RCC 7860 (cell line): ENCODE results near the gene TNS1.

Experiments used
- DNase-seq: peaks from one replicate; pipeline ENCODE4 v3.0.0-alpha.2; 2015; ENCODE audit warnings: low spot score
- FAIRE-seq: peaks from 2 replicates; lab custom pipeline; 2012; peaks lifted over from hg19 to GRCh38; lab: Jason Lieb, UNC

Gene TNS1

DNA sequence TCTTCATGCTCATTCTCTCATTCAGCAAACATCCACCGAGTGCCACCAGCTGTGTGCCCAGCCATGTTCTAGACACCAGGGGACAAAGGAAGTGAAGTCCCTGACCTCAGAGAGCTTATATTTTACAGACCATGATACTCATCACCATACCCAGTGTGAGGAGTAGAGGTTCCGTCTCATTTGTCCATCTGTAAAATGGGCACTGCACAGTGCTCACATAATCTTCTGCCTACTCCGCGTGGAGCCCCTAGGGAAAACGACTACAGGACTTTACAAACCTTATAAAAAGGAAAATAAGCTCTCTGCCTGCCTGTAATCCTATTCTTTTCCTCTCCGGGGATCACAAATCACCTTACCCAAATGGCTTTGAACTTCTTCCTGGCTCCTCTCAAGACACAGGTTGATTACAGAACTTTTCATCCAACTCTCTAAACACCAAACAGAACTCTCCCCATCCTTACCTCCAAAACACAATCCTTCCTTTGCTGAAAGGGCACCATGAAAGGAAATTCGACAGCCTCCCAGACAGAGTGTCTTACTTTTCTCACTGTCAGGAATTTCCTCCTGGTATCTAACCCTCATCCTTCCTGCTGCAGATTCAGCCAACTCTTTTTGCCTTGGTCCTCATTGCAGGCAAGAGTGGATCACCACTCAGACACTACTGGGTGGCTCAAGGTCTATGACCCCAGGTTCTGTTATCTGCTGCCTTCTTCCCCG lies 99.5 kb downstream of the TNS1 start:
- FAIRE-seq (no peak), DNase-seq (no peak)

DNA sequence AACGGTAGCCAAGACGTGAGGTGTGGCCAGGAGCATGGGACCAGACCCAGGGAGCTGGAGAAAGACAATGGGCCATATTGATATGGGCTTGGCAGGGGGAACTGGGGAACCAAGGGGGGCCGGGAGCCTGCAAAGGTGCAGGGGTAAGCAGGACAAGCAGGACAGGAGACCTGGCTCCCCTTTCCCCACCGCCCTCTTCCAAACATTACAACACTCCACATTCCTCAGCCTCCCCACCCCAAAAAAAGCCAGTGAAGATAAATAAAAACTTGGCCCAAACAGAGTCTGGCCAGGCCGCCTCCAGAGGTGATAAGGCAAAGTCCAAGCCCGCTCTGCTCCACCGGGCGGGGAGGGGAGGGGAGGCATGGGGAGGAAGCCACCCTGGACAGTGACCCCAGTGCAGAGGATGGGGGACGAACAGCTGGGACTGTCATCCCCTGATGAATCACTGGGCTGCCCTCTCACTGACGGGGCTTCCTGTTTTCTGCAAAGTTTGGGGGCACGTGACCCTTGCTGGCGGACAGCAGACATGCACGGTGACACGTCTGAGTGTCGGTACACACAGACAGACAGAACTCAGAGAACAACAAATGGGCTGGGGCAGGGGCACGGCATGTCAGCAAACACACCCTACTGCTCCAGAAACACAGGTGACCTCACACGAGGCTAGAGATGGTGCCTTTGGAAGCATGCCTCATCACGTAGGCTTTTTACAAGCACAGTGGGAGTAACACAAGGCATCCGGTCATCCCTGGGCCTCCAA lies 100.2 kb downstream of the TNS1 start:
- FAIRE-seq (no peak), DNase-seq (peak; percentile 76)

DNA sequence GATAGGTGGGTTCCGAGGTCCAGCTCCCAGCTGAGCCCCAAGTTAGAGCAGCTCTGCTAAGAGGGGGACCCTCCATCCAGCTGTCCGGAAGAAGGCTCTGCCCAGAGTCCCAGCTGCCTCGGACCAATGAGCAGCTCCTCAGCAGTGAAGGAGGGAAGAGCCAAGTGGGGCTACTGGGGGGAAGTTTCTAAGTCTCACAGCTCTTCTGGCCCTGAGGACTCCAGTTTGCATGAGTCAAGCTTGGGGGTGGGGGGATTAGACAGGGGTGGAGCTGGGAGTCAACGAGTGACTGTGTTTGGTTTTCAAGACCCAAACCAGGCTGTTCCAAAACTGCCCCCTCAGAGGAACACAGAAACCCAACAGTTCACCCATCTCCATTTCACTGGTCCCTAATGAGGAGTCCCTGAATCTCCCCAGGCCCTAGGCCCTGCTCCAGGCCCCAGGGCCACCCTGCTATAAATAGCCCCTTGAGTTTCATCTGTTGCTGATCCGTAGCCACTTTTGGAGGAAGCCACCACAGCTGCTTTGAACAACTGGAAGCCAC lies 100.9 kb downstream of the TNS1 start:
- DNase-seq (no peak), FAIRE-seq (no peak)

DNA sequence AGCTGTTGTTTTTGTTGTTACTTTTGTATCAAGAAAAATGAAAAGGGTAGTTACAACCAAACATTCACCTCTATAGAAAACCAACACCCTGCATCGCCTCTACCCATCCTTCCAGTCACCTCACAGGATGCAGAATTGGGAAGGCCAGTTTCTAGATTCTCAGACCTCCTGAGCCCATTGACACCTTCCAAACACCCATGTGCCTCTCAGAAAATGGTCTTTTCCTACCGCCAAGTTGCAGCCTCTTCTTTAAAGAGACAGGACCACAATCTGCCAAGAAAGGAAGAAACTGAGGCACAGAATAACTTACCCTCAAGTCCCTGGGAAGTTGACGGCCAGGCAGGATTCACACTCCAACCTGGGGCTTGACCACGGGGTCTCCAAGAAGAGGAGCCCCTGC lies 101.4 kb downstream of the TNS1 start:
- FAIRE-seq: no peak
- DNase-seq: no peak

DNA sequence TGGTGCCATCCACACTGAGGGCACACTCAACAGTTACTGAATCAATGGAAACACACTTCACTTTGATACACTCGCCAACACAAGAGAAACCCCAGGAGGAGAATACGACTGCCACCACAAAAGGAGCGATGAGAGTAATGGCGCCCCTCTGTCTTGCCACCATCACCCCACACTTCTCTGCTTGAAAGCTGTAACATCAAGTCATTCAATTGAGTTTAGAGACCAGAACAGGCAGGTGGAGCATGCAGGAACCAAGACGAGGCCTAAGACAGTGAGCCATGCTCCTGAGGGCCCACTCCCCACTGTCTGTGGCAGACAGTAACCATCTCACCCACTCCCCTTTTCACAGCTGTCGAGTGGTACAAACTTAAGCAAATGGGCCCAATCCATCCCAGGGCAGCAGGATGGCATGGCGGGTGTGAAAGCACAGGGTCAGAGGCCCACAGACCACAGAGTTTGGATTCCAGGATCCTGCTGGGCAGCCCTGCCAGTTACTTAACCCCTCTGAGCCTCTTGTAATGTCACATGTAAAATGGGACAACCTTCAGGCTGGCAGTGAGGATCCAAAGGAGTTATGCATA lies 101.9 kb downstream of the TNS1 start:
- FAIRE-seq (no peak), DNase-seq (no peak)

DNA sequence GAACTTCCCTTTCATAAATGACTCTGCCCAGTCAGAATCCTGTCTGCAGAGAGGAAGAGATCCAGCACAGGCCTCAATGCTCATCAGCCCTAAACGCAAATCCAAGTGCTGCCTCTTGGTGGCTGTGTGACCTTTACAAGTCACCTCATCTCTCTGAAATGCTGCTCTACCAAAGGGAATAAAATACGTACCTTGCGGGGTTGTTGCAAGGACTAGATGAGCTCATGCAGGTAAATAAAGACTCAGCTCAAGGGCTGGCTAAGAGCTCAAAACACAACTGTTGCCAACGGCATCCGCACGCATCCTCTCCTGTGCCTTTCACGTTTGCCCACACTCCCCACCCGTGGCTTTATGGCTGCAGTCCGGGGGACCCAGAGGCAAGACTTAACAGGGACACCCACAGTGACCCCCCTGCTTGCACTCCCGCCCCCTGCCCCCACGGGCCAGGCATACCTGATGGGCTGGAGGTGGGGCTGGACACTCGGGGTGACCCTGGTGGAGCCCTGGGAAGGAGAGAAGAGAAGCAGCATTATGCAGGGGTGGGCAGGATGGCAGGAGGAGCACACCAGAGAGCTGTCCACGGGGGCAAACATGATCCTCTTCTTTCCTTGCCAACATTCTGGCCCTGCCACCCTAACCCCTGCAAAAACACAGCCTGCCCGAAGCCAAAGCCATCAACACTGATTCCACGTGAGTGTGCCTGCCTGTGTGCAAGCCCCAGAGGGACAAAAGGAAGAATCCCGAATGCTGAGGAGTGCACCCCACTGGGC lies 102.6 kb downstream of the TNS1 start:
- DNase-seq: peak; percentile 15
- no peak for FAIRE-seq

DNA sequence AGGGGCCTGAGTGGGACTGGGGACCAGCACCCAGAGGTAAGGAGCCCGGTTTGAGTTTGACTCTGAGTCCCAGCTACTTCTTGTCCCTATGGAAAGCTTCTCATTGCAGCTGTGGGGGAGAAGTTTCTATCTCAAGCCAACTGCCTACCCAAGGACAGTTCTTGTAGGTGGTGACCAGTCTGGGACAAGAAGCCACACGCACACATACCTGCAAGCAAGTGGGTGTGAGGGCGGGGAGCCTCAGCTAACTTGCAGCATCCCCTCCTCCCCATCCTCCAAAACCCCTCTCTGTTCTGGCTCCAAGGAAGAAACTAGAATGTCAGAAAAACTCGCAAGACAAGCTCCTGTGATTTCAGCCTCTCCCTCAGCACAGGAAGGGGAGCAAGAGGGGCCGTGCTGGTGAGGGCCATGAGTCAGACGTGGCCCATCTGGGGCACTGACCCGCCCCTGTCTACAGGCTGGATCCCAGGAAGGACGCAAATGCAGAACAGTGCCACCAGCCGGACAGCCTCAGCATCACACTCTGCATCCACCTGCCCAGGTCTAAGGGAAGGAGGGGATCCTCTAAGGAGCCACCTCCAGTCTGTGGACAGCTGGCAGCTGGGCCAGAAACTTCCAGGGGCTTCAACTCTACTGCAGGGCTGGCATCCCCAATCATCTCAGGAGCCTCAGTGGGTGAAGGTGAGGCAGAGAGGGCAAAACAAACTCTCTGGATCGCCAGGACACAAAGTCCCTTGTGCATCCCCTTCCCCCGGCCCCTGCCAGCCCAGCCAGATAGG lies 103.4 kb downstream of the TNS1 start:
- peak; percentile 77 for FAIRE-seq
- peak; percentile 72 for DNase-seq

DNA sequence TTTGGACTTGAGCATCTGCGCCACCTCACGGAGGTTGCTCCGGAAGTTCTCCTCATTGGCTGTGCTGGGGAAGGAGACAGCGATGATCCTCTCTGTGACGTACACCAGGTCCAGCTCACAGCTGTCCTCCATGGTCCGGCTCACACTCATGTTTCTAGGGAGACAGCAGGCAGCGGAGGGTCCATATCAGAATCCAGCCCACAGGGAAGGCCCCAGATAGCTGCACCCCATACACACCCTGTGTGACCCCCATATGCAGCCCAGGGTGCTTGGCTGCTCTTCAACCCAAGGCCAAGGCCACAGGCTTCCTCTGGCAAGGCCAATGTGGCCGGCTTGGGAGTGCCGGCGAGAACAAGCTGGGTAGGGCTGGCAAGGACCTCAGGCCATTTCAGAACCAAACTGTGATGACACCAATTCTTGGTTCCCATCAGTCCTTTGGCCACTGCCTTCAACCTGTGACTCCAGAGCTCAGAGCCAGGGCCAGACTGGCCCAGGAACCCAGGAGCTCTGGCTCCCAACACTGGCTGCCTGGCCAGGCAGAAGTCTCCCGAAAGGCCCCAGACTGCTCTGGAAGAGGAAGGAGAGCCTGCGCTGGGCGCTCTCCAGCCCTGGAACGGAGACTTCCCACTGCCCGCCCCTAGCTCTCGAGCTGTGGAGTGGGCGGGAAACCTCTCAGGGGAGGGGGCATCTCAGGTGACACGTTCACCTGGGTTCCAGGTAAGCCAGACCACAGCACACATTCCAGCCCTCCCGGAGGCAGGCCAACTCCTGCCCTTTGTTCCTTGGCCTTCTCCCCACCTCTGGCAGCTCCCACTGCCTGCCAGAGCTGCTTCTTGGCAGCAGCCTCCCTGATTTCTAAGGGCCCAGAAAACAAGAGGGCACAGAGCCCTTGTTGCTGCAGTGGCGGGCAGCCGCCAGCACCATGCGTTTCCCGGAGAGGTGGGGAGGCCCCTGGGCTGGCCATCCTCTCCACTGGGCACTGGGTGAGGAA lies 104.7 kb downstream of the TNS1 start:
- DNase-seq (no peak), FAIRE-seq (no peak)

DNA sequence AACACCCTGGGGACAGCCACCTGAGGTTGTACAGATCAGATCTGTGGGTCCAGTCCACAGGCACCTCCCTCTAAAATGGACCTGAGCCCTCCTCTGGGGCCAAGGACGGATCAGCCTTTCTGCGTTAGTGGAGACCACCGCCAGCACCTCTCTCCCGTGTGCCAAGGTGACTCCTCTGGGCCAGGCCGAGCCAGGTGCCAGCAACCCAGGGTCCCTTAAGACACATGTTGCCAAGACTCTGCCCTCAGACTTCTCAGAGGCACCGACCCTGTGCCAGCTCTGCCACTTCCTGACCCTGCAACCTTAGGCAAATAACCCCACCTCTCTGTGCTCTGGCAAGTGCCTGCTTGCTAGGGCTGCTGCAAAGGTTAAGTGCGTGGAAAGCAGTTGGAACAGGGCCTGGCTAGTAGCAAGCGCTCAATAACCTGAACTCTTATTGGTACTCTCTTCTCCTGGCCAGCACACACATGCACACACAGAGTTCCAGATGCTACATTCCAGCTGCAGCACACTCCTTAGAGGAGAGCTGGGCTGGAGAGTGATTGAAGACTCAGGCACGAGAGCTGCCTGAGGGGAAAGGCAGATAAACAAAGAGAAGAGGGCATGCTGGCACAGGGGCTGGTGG lies 105.6 kb downstream of the TNS1 start:
- FAIRE-seq (no peak), DNase-seq (no peak)

DNA sequence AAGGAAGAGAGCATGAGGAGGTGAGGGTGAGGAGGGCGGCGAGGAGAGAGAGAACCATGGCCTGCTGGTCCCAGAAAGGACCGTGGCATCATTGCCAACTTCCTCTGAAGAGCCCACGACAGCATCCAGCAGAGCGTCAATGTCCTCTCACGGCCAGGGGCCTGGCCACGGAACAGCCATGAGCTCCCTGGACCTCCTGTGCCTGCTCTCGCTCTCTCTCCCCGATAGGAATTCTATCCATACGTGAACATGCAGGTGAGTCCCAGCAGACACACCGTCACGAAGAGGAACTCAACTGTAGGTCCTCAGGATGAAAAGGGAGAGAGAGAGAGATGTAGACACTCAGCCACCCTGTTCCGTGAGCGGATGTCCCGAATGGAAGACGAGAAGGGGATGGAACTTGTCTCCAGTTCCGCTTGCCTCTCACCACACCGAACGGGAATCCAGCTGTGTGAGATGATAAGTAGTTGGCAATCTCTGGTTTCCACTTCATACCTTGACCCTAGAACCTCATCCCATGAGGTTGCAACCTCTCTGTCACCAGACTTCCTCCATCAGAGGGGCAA lies 107.6 kb downstream of the TNS1 start:
- DNase-seq: no peak
- FAIRE-seq: no peak

DNA sequence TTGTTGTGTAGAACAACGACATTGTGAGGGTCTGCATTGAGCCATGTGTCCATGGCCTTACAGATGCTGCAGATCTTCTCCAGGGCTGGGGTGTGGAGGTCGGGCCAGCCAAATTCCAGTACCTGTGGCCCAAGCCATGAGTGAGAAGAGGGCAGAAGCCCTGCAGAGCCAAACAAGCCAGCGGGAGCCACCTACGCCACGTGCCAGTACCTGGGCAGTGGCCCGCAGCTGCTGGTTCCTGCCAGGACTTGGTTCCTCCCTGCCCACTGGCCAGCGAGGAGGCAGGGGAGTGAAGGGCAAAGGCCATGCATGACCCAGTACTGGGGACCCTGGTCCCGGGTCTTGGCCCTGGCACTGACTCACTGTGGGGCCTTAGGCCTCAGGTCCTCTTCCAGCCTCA lies 109.4 kb downstream of the TNS1 start:
- DNase-seq (no peak), FAIRE-seq (no peak)

DNA sequence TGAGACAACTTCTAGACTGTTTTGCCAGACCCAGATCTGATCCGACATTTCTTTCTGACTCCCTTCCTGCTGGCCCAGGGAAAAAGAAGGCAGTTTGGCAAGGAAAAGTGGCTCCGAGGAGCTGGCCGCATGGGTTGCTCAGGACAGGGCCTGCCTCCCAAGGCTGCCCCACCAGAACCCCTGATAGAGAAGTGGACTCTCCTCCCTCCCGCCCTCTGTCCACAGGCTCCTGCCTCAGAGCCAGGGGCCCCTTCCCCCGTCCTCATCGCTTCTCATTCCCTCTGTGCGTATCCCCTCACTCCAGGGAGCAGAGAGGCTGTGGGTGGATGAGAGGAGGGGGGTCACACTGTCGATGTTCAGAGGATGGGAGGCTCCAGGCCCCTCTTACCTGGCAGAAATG lies 110.2 kb downstream of the TNS1 start:
- no peak for DNase-seq
- FAIRE-seq: no peak

DNA sequence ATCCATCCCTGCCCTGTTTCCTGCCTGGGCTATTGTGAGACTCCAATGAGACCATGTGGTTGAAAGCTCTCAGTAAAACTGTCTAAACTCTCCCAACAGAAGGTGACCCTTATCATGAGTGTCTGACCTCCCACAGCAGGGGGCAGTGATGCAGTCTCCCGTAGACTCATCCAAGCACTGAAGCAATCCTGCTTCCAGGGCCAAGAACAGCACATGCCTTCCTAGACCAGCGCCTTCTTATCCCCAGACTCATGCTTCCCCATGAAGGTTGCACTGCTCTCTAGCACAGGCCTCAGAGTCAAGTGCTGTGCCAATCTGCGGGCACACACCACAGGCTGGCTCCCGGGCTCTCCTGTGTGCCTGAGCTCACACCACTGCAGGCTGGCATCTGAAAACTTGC lies 112.3 kb downstream of the TNS1 start:
- DNase-seq: peak; percentile 47
- FAIRE-seq: no peak

DNA sequence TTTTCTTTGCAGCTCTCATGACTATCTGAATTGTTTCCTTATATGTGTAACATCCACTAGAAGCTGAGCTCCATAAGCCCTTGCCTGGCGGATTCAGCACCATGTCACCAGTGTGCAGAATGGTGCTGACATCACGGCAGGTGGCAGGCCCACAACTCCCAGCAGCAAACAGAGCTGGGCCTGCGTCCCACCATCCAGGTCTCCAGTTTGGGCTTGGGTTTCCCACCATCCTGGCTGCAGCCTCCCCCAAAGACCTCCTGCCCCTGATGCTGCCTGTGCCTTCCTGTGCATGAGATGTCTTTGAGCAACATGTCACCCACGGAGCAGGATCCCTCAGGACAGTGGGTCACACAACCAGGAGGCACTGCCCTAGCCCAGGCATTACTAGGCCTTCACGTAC lies 113.1 kb downstream of the TNS1 start:
- DNase-seq (no peak), FAIRE-seq (no peak)

DNA sequence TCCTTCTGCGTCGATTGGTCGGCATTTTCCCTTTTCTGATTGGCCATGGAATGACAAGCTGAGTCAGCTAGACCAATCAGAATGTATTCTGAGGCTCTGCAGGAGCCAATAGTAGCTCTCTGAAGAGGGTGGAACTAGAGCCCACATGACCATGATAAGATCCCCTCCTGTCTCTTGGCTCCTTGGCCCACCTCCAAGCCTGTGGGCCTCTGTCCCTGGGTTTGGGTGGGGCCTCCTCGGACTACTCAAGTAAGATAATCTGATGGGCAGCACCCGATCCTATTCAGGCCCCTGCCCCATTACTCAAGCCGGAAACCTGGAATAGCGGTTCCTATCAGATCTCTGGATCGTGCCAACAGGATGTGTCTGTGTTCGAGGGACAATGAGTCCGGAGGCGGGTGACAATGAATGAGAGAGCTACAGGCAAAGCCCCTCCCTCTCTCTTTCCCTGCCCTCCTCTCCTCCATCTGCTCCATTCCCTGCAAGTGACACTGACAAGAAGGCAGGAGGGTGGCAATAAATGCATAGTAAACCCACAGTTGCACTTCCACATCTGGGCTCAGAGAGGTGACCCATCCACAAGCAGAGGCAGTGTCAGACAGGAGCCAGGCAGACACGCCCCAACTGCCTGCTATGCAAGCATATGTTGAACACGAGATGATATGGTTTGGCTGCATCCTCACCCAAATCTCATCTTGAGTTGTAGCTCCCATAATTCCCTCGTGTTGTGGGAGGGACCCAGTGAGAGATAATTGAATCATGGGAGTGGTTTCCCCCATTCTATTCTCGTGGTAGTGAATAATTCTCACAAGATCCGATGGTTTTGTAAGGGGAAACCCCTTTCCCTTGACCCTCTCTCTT lies 114.7 kb downstream of the TNS1 start:
- FAIRE-seq (no peak), DNase-seq (no peak)

DNA sequence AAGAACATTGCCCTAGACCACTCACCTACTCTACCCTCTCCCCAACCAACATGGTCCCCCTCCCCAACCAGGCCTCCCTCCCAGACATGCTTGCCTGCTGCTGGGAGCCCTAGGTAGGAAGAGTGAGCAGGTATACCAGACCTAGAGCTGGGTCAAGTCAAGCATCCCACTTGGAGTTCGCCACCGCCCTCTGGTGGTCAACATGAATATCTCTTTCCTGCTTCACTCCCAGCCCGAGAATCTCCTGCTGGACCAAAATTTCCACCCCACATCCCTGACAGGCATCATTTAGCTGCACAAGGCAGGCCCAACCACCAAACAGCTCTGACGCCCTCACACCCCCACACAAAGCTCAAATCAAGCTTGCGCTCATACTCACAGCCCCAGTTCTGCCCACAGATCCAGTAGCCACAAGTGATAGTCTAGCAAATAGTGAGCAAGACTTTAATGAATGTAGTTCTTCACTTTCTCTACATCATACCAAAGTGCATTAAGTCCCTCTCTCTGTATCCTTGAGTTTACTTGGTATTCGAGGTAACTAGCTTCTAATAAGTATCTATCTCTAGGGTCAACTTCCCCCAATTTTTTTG lies 116.0 kb downstream of the TNS1 start:
- FAIRE-seq (no peak), DNase-seq (peak; percentile 39)

DNA sequence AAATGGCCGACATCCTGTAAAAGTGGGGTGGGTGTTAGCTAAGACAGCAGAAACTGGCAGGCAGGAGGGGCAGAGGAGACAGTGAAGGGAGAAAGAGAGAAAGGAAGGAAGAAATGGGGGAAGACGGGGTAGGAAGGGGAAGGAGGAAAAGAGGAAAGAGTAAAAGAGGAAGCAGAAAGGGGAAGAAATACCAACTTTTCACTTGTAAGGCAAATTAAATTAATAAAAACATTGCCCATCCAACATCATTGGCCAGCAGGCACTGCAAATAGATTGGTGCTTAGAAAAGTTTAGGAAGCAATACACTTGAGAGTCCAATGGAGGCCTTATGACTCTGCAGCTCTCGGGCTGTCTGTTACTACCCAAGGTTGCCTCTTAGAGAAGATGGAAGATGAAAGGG lies 116.7 kb downstream of the TNS1 start:
- DNase-seq: no peak
- no peak for FAIRE-seq
